Medulla oblongata (tissue), 1 donor: Measurements from ENCODE around the gene CCDC57.
"Not testable (repeated sequence)": the region's sequence is repeated elsewhere in the genome, so short reads cannot be mapped to it uniquely, and the experiment has no call there.

Source experiments
- DNase-seq: peaks from one replicate; pipeline ENCODE4 v3.0.0-alpha.2; 2015; ENCODE audit errors: extremely low spot score

Gene CCDC57

GRCh38 chr17:82202981-82203380 lies 9.7 kb downstream of the CCDC57 start:
- no peak for DNase-seq

DNA sequence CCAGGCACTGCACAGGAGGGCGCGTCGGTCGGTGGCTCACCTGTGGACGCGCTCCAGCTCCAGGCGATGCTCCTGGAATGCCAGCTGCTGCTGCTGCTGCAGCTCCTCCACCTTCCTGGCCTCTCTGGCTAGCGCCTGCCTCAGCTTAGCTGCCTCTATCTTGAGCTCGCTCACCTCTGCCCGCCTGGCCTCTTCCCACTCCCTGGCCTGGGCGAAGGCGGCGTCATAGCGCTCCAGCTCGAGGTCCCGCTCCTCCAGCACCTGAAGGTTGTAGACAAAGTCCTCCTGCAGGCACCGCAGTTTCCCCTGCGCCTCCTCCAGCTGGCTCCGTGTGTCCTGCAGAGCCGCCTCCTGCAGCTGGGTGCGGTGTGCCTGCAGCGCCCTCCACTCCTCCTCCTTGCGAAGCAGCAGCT lies 11.1 kb downstream of the CCDC57 start:
- no peak for DNase-seq

- no peak for DNase-seq
Measured at GRCh38 chr17:82200743-82201497, 11.7 kb downstream of the CCDC57 start.

GRCh38 chr17:82200135-82200534 lies 12.5 kb downstream of the CCDC57 start:
- no peak for DNase-seq

DNA sequence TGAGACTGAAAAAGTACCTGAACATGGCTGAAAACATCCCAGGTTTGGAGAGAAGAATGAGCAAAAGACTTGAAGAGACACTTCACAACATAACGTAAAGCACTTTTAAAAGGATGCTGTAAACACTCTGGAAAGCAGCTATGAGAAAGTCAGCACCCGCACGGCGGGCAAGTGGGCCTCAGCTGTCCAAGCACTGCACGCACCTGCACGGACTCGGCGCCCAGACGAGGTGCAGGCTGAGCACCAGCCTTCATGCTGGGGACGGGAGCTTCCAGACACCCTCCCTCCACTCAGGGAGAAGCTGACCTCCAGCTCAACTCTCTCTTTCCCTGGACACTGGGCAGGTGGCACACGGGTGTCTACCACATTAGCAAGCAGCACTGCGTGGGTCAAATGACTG lies 13.1 kb downstream of the CCDC57 start:
- no peak for DNase-seq

- no peak for DNase-seq
Measured at GRCh38 chr17:82198092-82198491, 14.6 kb downstream of the CCDC57 start.

DNA sequence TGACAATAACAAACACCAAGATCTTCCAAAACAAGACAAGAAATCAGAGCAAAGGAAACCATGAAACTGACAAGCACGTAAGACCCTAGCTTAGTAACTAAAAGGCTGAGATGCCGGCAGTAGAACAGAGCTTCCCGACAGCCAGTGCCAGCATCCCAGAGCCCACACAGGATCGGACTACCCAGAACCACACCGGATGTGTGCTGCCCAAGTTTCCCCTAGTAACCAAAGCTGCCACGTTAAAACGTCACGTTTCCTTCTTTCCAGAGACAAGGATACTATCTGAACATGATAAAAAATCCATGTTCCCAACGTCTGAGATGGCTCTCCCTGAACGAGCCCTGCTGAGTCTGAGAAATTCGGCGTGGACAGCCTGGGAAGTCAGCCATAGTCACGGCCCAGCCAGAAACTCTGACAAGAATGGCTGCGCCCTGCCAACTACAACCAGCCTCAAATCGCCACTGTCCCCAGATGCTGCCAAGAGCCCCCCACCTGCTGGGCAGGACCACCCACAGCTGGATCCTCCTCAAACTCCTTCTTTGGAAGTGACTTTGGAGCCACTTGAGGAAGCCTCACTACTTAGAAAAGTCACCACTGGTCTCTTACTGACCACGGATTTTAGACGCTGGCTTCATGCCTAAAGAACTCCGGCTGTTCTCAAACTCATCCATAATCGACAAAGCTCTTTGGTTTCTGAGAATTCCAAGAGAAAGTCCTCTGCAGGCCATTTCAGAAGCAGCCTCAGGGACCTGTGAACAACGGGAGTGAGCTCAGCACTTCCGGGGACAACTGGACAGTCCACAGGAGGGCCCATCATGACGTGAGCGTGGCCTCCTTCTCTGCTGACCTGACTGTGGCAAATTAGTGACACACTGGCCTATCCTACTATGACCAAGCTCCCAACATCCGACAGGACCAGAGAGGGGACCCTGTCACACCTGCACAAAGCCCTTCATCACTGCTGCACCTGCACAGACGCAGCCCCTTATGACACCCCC lies 16.7 kb downstream of the CCDC57 start:
- peak; percentile 38 for DNase-seq

DNA sequence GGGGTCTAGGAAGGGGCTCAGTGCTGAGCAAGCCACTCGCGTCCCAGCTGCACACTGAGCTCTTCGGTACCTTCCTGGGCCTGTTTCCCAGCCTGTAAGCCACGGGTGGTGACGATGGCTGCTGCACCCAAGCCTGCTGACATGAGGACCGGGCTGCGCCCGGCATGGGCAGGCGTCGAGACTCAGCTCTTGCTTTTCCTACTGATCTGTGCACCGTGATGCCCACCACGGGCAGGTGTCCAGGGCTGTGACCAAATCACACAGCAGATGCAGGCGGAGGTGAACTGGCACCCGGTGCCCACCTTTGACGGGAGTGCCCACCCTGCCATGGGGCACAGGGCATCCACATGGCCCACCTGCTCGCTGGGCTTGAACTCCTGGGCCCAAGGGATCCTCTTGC lies 17.9 kb downstream of the CCDC57 start:
- no peak for DNase-seq

DNA sequence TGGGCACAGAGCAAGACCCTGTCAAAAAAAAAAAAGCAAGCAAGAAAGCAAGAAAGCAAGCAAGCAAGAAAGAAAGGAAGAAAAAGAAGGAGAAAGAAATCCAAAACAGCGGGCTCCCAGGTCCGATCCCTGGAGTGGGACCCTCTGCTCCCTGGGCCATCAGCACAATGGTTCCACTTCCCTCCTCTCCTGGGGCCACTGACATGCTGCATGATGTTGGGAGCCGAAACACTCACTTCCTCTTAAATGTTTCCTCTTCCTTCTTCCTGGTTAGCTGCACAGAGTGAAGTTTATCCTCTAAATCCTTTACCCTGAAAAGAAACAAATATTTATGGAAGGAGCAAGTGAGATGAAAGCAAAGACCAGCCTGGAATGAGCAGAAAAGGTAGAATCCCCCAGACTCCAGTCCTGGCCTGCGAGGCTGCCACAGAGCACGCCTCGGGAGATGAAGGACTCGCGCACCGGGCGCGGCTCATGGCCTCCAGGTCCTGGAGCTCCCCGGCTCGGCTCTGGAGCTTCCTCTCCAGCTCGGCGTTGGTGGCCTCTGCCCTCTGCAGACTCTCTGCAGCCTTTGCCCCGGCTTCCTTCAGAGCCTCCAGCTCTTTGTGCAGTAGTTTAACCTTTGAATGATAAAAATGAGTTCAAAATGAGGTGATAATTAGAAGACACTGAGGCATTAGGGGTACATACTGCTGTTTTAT lies 19.0 kb downstream of the CCDC57 start:
- peak; percentile 60 for DNase-seq

- DNase-seq: not testable (repeated sequence)
Measured at GRCh38 chr17:82193050-82193449, 19.6 kb downstream of the CCDC57 start.

DNA sequence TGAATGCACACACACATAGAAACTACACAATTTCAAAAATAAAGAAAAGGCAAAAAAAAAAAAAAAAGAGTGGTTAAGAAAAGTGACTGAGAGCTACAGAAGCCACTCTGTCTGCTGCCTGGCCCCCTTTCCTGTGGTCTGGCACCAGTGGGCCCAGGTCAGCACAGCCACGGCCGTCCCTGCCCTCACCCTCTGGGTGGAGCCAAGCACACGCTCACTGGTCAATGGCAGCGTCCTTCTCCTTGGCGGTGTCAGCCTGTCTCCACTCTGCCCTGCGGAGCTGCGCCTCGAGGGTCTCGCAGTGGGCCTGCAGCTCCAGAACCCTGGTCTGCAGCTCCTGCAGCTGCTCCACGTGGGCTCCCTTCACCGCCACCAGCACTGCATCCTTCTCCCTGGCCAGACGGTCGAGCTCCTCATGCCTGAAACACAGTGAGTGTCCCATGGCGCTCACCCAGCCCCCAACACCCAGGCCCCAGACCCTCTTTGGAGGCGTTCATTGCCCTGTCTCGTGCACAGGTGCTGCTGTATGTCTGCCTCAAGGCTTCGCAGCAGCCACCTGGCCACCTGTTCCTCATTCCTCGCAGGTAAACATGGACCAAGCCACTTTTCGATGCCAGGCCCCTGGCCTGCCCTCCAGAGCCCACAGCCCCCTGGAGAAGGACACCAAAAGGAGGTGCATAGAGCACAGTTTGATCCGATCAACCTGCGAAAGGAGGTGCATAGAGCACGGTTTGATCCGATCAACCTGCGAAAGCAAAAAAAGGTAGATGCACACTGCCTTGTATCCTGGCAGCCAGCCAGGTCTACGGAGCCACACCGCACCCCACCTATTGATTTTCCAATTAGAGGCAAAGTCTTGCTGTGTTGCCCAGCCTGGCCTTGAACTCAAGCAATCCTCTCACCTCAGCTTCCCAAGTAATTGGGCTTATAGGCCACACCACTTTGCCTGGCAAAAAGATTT lies 24.4 kb downstream of the CCDC57 start:
- no peak for DNase-seq

DNA sequence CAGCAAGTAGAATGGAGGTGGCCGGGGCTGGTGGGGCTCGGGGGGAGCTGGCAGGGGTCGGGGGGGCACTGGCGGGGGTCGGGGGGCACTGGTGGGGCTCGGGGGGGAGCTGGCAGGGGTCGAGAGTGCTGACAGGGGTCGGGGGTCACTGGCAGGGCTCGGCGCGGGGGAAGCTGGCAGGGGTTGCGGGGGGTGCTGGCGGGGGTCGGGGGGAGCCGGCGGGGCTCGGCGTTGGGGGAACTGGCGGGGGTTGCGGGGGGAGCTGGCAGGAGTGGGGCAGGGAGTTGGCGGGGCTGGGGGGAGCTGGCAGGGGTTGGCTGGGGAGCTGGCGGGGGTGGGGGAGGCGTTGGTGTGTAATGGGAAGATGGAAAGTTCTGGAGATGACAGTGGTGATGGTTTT lies 25.1 kb downstream of the CCDC57 start:
- DNase-seq: no peak

DNA sequence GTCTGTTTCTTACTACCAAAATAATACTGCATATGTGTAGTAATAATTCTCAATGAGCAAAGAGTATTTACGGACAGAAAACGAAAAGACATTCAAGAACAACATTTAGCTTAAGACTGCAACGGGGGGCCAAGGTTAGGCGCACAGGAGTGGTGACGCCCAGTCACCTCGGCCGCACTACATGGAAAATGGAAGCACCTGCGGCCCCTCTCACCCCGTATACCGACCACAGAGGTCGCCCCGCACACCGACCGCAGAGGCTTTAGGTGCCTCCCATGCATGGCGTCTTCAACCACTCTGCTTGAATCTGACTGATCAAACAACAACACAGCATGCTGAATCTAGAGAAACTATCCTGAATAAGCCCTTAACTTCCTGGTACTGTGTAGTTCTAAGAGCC lies 26.4 kb downstream of the CCDC57 start:
- no peak for DNase-seq

DNA sequence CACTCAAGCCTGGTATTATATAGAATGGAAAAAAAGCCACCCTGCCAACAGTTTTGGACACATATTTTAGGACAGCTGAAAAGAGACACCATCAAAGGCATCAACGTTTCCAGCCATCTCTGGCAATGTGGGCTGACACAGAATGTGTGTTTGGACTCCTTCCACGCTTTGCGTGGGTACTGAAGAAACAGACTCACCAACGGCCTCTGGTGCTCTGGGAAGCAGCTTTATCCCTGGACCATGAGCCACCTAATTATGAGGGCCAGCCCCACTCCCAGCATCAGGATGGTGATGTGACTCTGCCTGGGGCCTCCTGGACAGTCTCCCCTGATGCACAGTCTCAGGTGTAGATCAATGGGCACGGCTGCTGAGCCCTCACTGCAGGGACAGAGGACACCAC lies 27.9 kb downstream of the CCDC57 start:
- no peak for DNase-seq

DNA sequence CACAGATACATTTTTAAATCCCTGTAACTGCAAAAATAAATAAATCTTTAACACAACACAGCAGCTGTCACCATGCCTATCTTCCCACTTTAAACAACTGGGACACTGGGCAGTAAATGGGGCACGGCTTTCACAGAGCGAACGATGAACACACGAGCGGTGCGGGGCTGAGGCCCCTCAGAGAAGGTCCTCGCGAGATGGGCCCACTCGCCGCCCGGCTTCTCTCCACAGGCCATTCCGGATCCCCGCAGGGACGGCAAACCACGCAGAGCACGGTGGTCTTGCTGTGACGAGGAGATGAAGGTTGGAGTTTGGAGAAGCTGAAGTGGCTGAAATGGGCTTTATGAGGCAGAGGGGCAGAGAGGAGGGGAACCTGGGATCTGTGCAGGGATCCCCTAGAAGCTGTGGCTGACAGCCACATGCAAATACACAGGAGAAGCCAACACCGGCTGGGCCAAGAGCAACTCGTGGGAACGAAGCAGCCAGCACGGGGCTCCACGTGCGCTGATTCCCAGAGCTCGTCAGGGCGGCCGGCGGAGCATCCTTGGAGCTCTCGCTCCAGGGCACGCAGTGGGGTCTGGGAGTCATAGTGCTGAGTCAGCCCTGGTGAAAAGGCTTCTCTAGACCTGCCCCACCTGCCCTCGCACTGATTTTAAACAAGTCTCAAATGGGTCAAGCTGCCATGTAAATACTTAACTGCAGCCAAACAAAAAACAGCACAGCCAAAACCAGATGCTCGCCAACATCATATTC lies 31.7 kb downstream of the CCDC57 start:
- DNase-seq: peak; percentile 26

DNA sequence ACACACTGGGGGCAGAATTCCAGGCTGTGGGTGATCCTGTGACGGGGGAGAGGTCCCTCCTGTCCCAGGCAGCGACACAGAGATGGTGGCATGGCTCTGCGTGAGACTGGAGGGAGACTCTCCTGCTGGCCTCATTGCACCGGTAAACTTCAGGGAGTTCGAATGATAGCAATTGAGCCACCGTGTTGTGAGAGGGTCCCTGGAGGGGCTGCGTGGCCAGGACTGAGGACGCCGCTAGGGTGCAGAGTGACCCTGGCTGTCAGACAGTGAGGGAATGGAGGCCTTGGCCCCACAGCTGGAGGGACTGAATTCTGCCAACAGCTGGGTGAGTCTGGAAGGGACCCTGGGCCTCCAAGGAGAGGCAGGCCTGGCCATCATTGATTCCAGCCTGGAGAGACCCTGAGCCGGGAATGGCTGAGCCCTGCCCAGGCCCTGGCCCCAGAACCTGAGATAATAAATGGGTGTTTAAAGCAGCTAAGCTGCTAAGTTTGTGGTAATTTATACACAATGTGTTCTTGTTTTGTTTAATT lies 32.6 kb downstream of the CCDC57 start:
- DNase-seq: no peak

DNA sequence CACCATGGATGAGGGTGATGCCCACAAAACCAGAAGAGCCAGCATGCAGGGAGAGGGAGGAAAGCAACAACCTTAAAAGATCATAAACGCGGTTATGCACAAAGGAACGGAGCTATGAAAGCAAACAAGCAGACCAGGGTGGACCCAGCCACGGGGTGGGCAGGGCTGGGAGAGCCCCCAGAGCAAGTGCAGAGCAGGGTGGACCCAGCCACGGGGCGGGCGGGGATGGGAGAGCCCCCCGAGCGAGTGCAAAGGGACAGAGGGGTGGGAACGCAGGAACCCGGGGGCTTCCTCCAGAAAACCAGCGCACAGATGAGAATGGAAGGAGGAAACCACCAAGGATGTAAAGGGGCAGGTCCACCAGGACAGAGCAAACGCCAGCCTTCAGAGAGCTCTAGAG lies 33.2 kb downstream of the CCDC57 start:
- DNase-seq: no peak

GRCh38 chr17:82178499-82179261 lies 34.0 kb downstream of the CCDC57 start:
- no peak for DNase-seq
